HG03045 (cell line): ENCODE measurements around the gene MPP7.

Source experiments
- ATAC-seq: cut with Tn5 transposase; IDR thresholded peaks from one replicate; pipeline ENCODE4 v1.9.1; 2021; ENCODE audit warnings: mild to moderate bottlenecking, moderate library complexity; ENCODE audit not compliant: unreplicated experiment

MPP7 gene

GRCh38 chr10:28273343-28273742, 29.5 kb downstream of the MPP7 start:
- ATAC-seq: no peak

- no peak for ATAC-seq
Observed at GRCh38 chr10:28269842-28270456, 32.9 kb downstream of the MPP7 start.

GRCh38 chr10:28266449-28267224, 36.2 kb downstream of the MPP7 start:
- no peak for ATAC-seq

GRCh38 chr10:28263136-28263857, 39.6 kb downstream of the MPP7 start:
- no peak for ATAC-seq

GRCh38 chr10:28256776-28257175, 46.1 kb downstream of the MPP7 start:
- no peak for ATAC-seq

- no peak for ATAC-seq
Observed at GRCh38 chr10:28254290-28254985, 48.4 kb downstream of the MPP7 start.

GRCh38 chr10:28253169-28253785, 49.6 kb downstream of the MPP7 start:
- no peak for ATAC-seq
